HepG2 (cell line): Measurements from ENCODE around the gene HNF1B.

Experiments used
- FOXM1 ChIP-seq: sonication (generic); formaldehyde crosslinking; IDR thresholded peaks from 2 replicates; pipeline ENCODE4 v1.5.0; 2020; ENCODE audit warnings: missing genetic modification reagents
- GABPA ChIP-seq, 2 experiments: IDR thresholded peaks; 2 replicates each; pipeline ENCODE4 v1.6.1; 2011 to 2016; ENCODE audit warnings: low read depth in 2 of 2, low read length in 1 of 2, missing biosample characterization in 1 of 2, missing genetic modification characterization in 1 of 2
- NR2C2 ChIP-seq: sonication (generic); formaldehyde crosslinking; IDR thresholded peaks from 2 replicates; pipeline ENCODE4 v1.4.0; 2020; ENCODE audit warnings: missing genetic modification reagents, mild to moderate bottlenecking, moderate library complexity, borderline replicate concordance
- ZBTB1 ChIP-seq: sonication (generic); formaldehyde crosslinking; IDR thresholded peaks from 2 replicates; pipeline ENCODE4 v1.4.0; 2020; ENCODE audit warnings: missing genetic modification reagents, borderline replicate concordance
- ZC3H4 ChIP-seq: sonication (generic); formaldehyde crosslinking; IDR thresholded peaks from 2 replicates; pipeline ENCODE4 v1.4.0; 2020; ENCODE audit warnings: missing genetic modification reagents, borderline replicate concordance
- TF ChIP-seq, protein P1 (sequence below): IDR thresholded peaks from 2 replicates; pipeline ENCODE4 v1.6.1; 2016; ENCODE audit warnings: missing biosample characterization, missing genetic modification reagents, low read depth

DNA sequence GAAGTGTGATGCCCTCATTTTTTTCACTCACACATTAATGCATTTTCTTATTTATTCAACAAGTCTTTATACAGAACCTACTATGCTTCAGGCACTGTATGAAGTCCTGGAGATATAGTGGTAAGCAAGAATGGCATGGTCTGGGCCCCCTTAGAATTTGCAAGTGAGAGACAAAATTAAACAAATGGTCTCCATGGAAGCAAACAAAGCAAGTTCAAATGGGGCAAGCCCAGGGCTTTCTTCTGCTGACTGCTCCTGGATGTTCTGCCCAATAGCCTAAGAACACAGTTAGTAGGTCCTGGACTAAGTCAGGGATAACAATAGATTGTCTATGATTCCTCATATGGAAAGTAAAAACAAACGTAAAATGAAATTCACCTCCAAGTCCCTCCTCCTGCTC, 70.3 kb downstream of the HNF1B start:
- TF ChIP-seq, protein P1, sequence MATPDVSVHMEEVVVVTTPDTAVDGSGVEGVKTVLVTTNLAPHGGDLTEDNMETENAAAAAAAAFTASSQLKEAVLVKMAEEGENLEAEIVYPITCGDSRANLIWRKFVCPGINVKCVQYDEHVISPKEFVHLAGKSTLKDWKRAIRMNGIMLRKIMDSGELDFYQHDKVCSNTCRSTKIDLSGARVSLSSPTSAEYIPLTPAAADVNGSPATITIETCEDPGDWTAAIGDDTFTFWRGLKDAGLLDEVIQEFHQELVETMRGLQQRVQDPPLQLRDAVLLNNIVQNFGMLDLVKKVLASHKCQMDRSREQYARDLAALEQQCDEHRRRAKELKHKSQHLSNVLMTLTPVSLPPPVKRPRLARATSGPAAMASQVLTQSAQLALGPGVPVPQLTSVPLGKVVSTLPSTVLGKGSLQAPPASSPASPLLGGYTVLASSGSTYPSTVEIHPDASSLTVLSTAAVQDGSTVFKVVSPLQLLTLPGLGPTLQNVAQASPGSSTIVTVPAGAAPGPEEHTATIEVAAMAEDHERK (CRISPR knock-in tag), result no peak
- TF ChIP-seq ZBTB1 (CRISPR knock-in tag) (no peak), FOXM1 (CRISPR knock-in tag) (no peak), ZC3H4 (CRISPR knock-in tag) (no peak), NR2C2 (CRISPR knock-in tag) (no peak), GABPA (IDR thresholded peaks at IDR 0.05; ENCODE audit: low read depth, low read length) (no peak), GABPA (CRISPR knock-in tag; IDR thresholded peaks at IDR 0.05; ENCODE audit: low read depth) (no peak)
